ENCODE results near the gene SLC12A4.

GRCh38 chr16:67962135-67962534 lies 6.3 kb downstream of the SLC12A4 start:
- TF ChIP-seq CTCF (IDR thresholded peaks at IDR 0.05) (no peak), POLR2A (IDR thresholded peaks at IDR 0.05) (no peak), POLR2AphosphoS5 (IDR thresholded peaks at IDR 0.05) (no peak)

Data from transverse colon (tissue), 4 donors.